Endothelial cell of umbilical vein (primary cell): Measurements from ENCODE around the gene ARMC5. TPM values are rescaled to one million over a fixed set of nuclear protein-coding genes. Genes with fewer than 3 reads are reported as not detected.

Source experiments
- BruUV-seq: library from RNA; stranded (reverse); fragments of 400-500 nt; replicated peaks from 2 replicates; lab custom pipeline; 2021; lab: Mats Ljungman, UMichigan
- CTCF ChIA-PET: fragments of 300-600, 350-600 bp; sonication (Branson Sonifier 250); formaldehyde crosslinking; loops from one replicate; lab custom pipeline; 2021; ENCODE audit warnings: antibody characterized with exemption, inconsistent platforms; lab: Charles Lee
- POLR2A ChIA-PET: fragments of 300-600, 350-600 bp; sonication (Branson Sonifier 250); formaldehyde crosslinking; loops from one replicate; lab custom pipeline; 2021; ENCODE audit warnings: antibody characterized with exemption, inconsistent platforms; lab: Charles Lee
- DNase-seq: peaks from one replicate; pipeline ENCODE4 v3.0.0-alpha.2; 2011; ENCODE audit warnings: low read depth, low spot score
- FAIRE-seq: peaks from 2 replicates; lab custom pipeline; 2011; peaks lifted over from hg19 to GRCh38; lab: Jason Lieb, UNC
- H2AFZ ChIP-seq: 2 replicates; pipeline ENCODE4 v1.6.0; 2012; ENCODE audit warnings: low read depth, low read length, control low read depth, inconsistent platforms
- H3K27ac ChIP-seq: 2 replicates; pipeline ENCODE4 v1.5.1; 2011; ENCODE audit warnings: low read depth, mild to moderate bottlenecking, control low read depth, low read length, moderate library complexity; ENCODE audit not compliant: insufficient read depth
- H3K27me3 ChIP-seq, 2 experiments: 2 replicates each; pipeline versions ENCODE4 v1.6.0 to v1.6.1; 2011; ENCODE audit warnings: low read length in 2 of 2, mixed read lengths in 1 of 2; ENCODE audit not compliant: control insufficient read depth in 2 of 2, insufficient read depth in 2 of 2
- H3K36me3 ChIP-seq, 2 experiments: 2 replicates in 1 of 2; 3 replicates in 1 of 2; pipeline ENCODE4 v1.5.1; 2011; ENCODE audit warnings: low read length in 2 of 2, mild to moderate bottlenecking in 1 of 2, moderate library complexity in 1 of 2; ENCODE audit not compliant: control insufficient read depth in 2 of 2, insufficient read depth in 2 of 2; ENCODE audit errors: extremely low read depth in 1 of 2
- H3K4me1 ChIP-seq: 3 replicates; pipeline ENCODE4 v1.5.1; 2011; ENCODE audit warnings: mild to moderate bottlenecking, low read length; ENCODE audit not compliant: control insufficient read depth, insufficient read depth; ENCODE audit errors: extremely low read depth
- H3K4me2 ChIP-seq: 2 replicates; pipeline ENCODE4 v1.6.1; 2011; ENCODE audit warnings: low read length, control low read depth, mixed read lengths; ENCODE audit not compliant: insufficient read depth
- H3K4me3 ChIP-seq, 3 experiments: fragments of 200-600 bp in 1 of 3; sonication (generic), shearing (Covaris generic) in 1 of 3; replicated peaks in 1 of 3; 2 replicates each; pipeline ENCODE4 v1.5.1; 2011 to 2016; ENCODE audit warnings: control low read depth in 3 of 3, low read length in 3 of 3, mild to moderate bottlenecking in 2 of 3, inconsistent platforms in 1 of 3, low read depth in 1 of 3, moderate library complexity in 1 of 3; ENCODE audit not compliant: insufficient read depth in 1 of 3
- H3K79me2 ChIP-seq: 2 replicates; pipeline ENCODE4 v1.6.0; 2012; ENCODE audit warnings: low read length, inconsistent platforms; ENCODE audit not compliant: control insufficient read depth, insufficient read depth
- H3K9ac ChIP-seq: replicated peaks from 2 replicates; pipeline ENCODE3; 2011; ENCODE audit warnings: low read length, control low read depth; ENCODE audit not compliant: insufficient read depth; ENCODE audit errors: extremely low read depth
- H3K9me1 ChIP-seq: replicated peaks from 3 replicates; pipeline ENCODE4 v1.6.0; 2011; ENCODE audit warnings: mild to moderate bottlenecking, low read length; ENCODE audit not compliant: control insufficient read depth, insufficient read depth; ENCODE audit errors: extremely low read depth
- H3K9me3 ChIP-seq: replicated peaks from 2 replicates; pipeline ENCODE4 v1.5.1; 2012; ENCODE audit warnings: low read length, inconsistent platforms; ENCODE audit not compliant: control insufficient read depth, insufficient read depth
- H4K20me1 ChIP-seq: replicated peaks from 2 replicates; pipeline ENCODE3; 2011; ENCODE audit warnings: mild to moderate bottlenecking, low read length; ENCODE audit not compliant: control insufficient read depth, insufficient read depth; ENCODE audit errors: extremely low read depth
- GATA2 ChIP-seq: IDR thresholded peaks from 2 replicates; pipeline ENCODE4 v1.7.0; 2011; ENCODE audit warnings: low read depth, mild to moderate bottlenecking, moderate library complexity, mixed read lengths, low read length; ENCODE audit not compliant: insufficient read length, insufficient read depth
- dilution Hi-C: fragments of 300-500 bp; cut with MboI; formaldehyde crosslinking; loops from one replicate; pipeline ENCODE4 v1.15.0; 2019; ENCODE audit warnings: low sequenced_read_pairs; ENCODE audit not compliant: extremely low pct_ligation_motif_present
- intact Hi-C: fragments of 100-400 bp; cut with micrococcal nuclease; formaldehyde crosslinking; loops from one replicate; pipeline ENCODE4 v1.10.0; 2022
- polyA plus RNA-seq, 4 experiments: library from polyadenylated mRNA; depleted of rRNA in 3 of 4; stranded (reverse) in 3 of 4; unstranded in 1 of 4; fragments of >200 nt; gene quantifications; 2 replicates each; pipeline versions ENCODE4 v1.2.1 to v1.2.3, GENCODE V29; 2011 to 2012; ENCODE audit warnings: missing spikeins in 1 of 4
- total RNA-seq: library from RNA; stranded (reverse); gene quantifications from 2 replicates; pipeline ENCODE4 v1.2.3, GENCODE V29; 2021
- TF ChIP-seq, protein P1 (sequence below): IDR thresholded peaks from 2 replicates; pipeline ENCODE4 v1.6.1; 2011; ENCODE audit not compliant: insufficient read depth, insufficient read length
- TF ChIP-seq, protein P2 (sequence below), 2 donors: IDR thresholded peaks; 1 replicate in 1 of 2; 2 replicates in 1 of 2; pipeline ENCODE4 v1.5.1; 2011; ENCODE audit warnings: low read length in 2 of 2, mild to moderate bottlenecking in 2 of 2, moderate library complexity in 2 of 2, control low read depth in 1 of 2, inconsistent platforms in 1 of 2, low read depth in 1 of 2; ENCODE audit not compliant: insufficient read depth in 1 of 2; ENCODE audit errors: extremely low read depth in 1 of 2

Gene ARMC5
- total and polyA plus RNA-seq, 2 donors (not counting 3 experiments of a cell fraction or from before 2014, with no cell fraction given), result 17.3 to 18.8 TPM

DNA sequence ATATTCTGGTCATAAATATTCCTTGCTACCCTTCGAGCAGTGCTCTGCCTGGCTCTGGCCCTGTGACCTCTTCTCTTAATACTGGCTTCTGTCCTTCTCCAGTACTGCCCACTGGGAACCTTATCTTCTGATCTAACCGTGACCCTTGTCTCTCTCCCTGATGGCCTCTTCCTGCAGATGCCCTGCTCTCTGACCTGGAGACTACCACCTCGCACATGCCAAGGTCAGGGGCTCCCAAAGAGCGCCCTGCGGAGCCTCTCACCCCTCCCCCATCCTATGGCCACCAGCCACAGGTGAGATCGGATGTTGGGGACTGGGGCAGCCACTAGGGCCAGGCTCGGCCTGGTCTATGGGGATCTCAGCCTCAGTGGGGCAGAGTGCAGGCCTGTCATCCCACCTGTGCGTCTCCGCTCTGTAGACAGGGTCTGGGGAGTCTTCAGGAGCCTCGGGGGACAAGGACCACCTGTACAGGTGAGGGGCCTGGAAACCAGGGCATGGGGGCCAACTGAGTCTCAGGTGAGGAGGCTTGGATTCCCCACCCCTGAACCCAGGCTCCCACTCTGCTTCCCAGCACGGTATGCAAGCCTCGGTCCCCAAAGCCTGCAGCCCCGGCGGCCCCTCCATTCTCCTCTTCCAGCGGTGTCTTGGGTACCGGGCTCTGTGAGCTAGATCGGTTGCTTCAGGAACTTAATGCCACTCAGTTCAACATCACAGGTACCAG lies 14.1 kb downstream of the ARMC5 start:
- H3K36me3 ChIP-seq, result peaks cover 16 to 20% of the 10 kb centered on the region in 2 experiments
- no peaks in the 10 kb centered on the region for H4K20me1 ChIP-seq
- no peak overlapping the region for H3K27ac ChIP-seq
- TF ChIP-seq, protein P1, sequence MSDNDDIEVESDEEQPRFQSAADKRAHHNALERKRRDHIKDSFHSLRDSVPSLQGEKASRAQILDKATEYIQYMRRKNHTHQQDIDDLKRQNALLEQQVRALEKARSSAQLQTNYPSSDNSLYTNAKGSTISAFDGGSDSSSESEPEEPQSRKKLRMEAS, result no peak
- TF ChIP-seq GATA2, result peak; percentile 23
- TF ChIP-seq, protein P2, sequence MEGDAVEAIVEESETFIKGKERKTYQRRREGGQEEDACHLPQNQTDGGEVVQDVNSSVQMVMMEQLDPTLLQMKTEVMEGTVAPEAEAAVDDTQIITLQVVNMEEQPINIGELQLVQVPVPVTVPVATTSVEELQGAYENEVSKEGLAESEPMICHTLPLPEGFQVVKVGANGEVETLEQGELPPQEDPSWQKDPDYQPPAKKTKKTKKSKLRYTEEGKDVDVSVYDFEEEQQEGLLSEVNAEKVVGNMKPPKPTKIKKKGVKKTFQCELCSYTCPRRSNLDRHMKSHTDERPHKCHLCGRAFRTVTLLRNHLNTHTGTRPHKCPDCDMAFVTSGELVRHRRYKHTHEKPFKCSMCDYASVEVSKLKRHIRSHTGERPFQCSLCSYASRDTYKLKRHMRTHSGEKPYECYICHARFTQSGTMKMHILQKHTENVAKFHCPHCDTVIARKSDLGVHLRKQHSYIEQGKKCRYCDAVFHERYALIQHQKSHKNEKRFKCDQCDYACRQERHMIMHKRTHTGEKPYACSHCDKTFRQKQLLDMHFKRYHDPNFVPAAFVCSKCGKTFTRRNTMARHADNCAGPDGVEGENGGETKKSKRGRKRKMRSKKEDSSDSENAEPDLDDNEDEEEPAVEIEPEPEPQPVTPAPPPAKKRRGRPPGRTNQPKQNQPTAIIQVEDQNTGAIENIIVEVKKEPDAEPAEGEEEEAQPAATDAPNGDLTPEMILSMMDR (IDR thresholded peaks at IDR 0.05; ENCODE audit: extremely low read depth in 1 of 2, insufficient read depth in 1 of 2, low read depth in 1 of 2, low read length in 2 of 2), result no peak
- no peak for DNase-seq
- BruUV-seq, result no TSS peak
- H3K9me1 ChIP-seq, result no peaks in the 10 kb centered on the region
- intact Hi-C loops (loop anchor here (5.0 kb wide), 2 partner anchors 239 to 394 kb away; a partner anchor contains a TSS), dilution Hi-C loops (no loop called here)
- no peak overlapping the region for H3K9ac ChIP-seq
- FAIRE-seq, result no peak
- peak overlapping the region; percentile 3 for H3K4me2 ChIP-seq
- peaks cover 31% of the 10 kb centered on the region for H3K79me2 ChIP-seq
- no peak overlapping the region for H2AFZ ChIP-seq
- no peaks in the 10 kb centered on the region for H3K27me3 ChIP-seq
- ChIA-PET CTCF (interaction anchor here (0.5 to 3.5 kb wide), 4 partner anchors 14 to 23 kb away, joined by 3 to 53 read pairs (median 3); partner anchors contain the start of gene ARMC5), POLR2A (interaction anchor here (0.6 kb wide), 1 partner anchor 240 kb away, joined by 4 read pairs; a partner anchor contains a TSS)
- no peak overlapping the region for H3K4me3 ChIP-seq
- no peaks in the 10 kb centered on the region for H3K9me3 ChIP-seq
- peaks cover 14% of the 10 kb centered on the region for H3K4me1 ChIP-seq
